OCI-LY3 (cell line): Measurements from ENCODE around the gene STRBP.

Experiments
- H2AFZ ChIP-seq: fragments of 200-600, 300-600 bp; shearing (Covaris generic); 2 replicates; pipeline ENCODE4 v1.6.0; 2014; ENCODE audit warnings: antibody characterized with exemption, low read depth, low read length
- H3K27ac ChIP-seq: fragments of 200-600, 300-600 bp; sonication (generic); 2 replicates; pipeline ENCODE4 v1.5.1; 2014; ENCODE audit warnings: mild to moderate bottlenecking, low read length, moderate library complexity, mixed read lengths
- H3K27me3 ChIP-seq: fragments of 200-600, 300-600 bp; sonication (generic); 2 replicates; pipeline ENCODE4 v1.6.1; 2014; ENCODE audit warnings: low read depth, low read length, mixed read lengths
- H3K36me3 ChIP-seq: fragments of 200-600, 300-600 bp; sonication (generic); replicated peaks from 2 replicates; pipeline ENCODE3; 2014; ENCODE audit warnings: low read depth, low read length, mixed read lengths
- H3K4me1 ChIP-seq: fragments of 300-600, 200-600 bp; sonication (generic); 2 replicates; pipeline ENCODE4 v1.6.1; 2014; ENCODE audit warnings: low read length, mixed read lengths
- H3K4me2 ChIP-seq: fragments of 200-600, 300-600 bp; sonication (generic); 2 replicates; pipeline ENCODE4 v1.6.1; 2014; ENCODE audit warnings: low read length, mixed read lengths
- H3K4me3 ChIP-seq: fragments of 300-600, 200-600 bp; sonication (generic); 2 replicates; pipeline ENCODE4 v1.5.1; 2014; ENCODE audit warnings: antibody characterized with exemption, mild to moderate bottlenecking, low read length, moderate library complexity
- H3K79me2 ChIP-seq: fragments of 300-600, 200-600 bp; shearing (Covaris generic); 2 replicates; pipeline ENCODE4 v1.6.1; 2014; ENCODE audit warnings: mild to moderate bottlenecking, low read length, mixed read lengths
- H3K9ac ChIP-seq: fragments of 300-600, 200-600 bp; shearing (Covaris generic); 2 replicates; pipeline ENCODE4 v1.6.0; 2014; ENCODE audit warnings: mild to moderate bottlenecking, low read length, moderate library complexity
- H3K9me3 ChIP-seq: fragments of 200-600, 300-600 bp; shearing (Covaris generic); 2 replicates; pipeline ENCODE4 v1.6.1; 2014; ENCODE audit warnings: low read length, mixed read lengths; ENCODE audit not compliant: insufficient read depth
- H4K20me1 ChIP-seq: fragments of 200-600, 300-600 bp; sonication (generic); 2 replicates; pipeline ENCODE4 v1.6.1; 2016; ENCODE audit warnings: low read length, mixed read lengths; ENCODE audit not compliant: insufficient read depth
- CTCF ChIP-seq: fragments of 200-600, 300-600 bp; sonication (generic); IDR thresholded peaks from 2 replicates; pipeline ENCODE4 v1.5.1; 2014; ENCODE audit warnings: antibody characterized with exemption, low read length, low read depth
- EZH2phosphoT487 ChIP-seq: fragments of 200-600 bp; shearing (Covaris generic); IDR thresholded peaks from 2 replicates; pipeline ENCODE4 v1.6.1; 2018; ENCODE audit warnings: antibody characterized with exemption, mixed run types, low read depth

STRBP gene

GRCh38 chr9:123162791-123163345 lies 105.5 kb downstream of the STRBP start:
- H3K4me2 ChIP-seq = no peak overlapping the region
- H3K36me3 ChIP-seq = no peaks in the 10 kb centered on the region
- TF ChIP-seq CTCF = no peak
- TF ChIP-seq EZH2phosphoT487 = no peak

GRCh38 chr9:123162360-123162759 lies 106.0 kb downstream of the STRBP start:
- Histone ChIP-seq H3K79me2 (no peaks in the 10 kb centered on the region), H2AFZ (no peak overlapping the region)

More at GRCh38 chr9:123162791-123163345, 105.5 kb downstream of the STRBP start:
- no peaks in the 10 kb centered on the region for H3K4me1 ChIP-seq
- no peaks in the 10 kb centered on the region for H3K79me2 ChIP-seq
- no peak overlapping the region for H3K27ac ChIP-seq
- H3K27me3 ChIP-seq = no peaks in the 10 kb centered on the region
- H2AFZ ChIP-seq = no peak overlapping the region
- H3K9me3 ChIP-seq = no peaks in the 10 kb centered on the region
- no peak overlapping the region for H3K4me3 ChIP-seq
- H3K9ac ChIP-seq = no peak overlapping the region
- no peaks in the 10 kb centered on the region for H4K20me1 ChIP-seq

GRCh38 chr9:123157221-123157620 lies 111.2 kb downstream of the STRBP start:
- Histone ChIP-seq H3K27ac (no peak overlapping the region), H4K20me1 (no peaks in the 10 kb centered on the region), H2AFZ (no peak overlapping the region), H3K9me3 (no peaks in the 10 kb centered on the region), H3K4me1 (no peaks in the 10 kb centered on the region), H3K79me2 (no peaks in the 10 kb centered on the region), H3K4me2 (no peak overlapping the region), H3K4me3 (no peak overlapping the region), H3K36me3 (peaks cover 4% of the 10 kb centered on the region), H3K27me3 (no peaks in the 10 kb centered on the region), H3K9ac (no peak overlapping the region)
- no peak for TF ChIP-seq CTCF
- TF ChIP-seq EZH2phosphoT487 = no peak

More at GRCh38 chr9:123162360-123162759, 106.0 kb downstream of the STRBP start:
- TF ChIP-seq EZH2phosphoT487 (no peak), CTCF (no peak)
- Histone ChIP-seq H4K20me1 (no peaks in the 10 kb centered on the region), H3K4me2 (no peak overlapping the region), H3K36me3 (no peaks in the 10 kb centered on the region), H3K27me3 (no peaks in the 10 kb centered on the region), H3K4me3 (no peak overlapping the region), H3K27ac (no peak overlapping the region), H3K9me3 (no peaks in the 10 kb centered on the region), H3K9ac (no peak overlapping the region), H3K4me1 (no peaks in the 10 kb centered on the region)

GRCh38 chr9:123150708-123151503 lies 117.5 kb downstream of the STRBP start:
- H3K27me3 ChIP-seq = no peaks in the 10 kb centered on the region
- H2AFZ ChIP-seq = no peak overlapping the region
- H3K79me2 ChIP-seq = no peaks in the 10 kb centered on the region
- H3K36me3 ChIP-seq = no peaks in the 10 kb centered on the region
- no peak overlapping the region for H3K9ac ChIP-seq
- H3K4me2 ChIP-seq = no peak overlapping the region
- H4K20me1 ChIP-seq = no peaks in the 10 kb centered on the region
- H3K27ac ChIP-seq = no peak overlapping the region
- no peak for TF ChIP-seq CTCF
- TF ChIP-seq EZH2phosphoT487 = no peak
- H3K4me1 ChIP-seq = no peaks in the 10 kb centered on the region
- H3K9me3 ChIP-seq = no peaks in the 10 kb centered on the region
- H3K4me3 ChIP-seq = no peak overlapping the region
